Panc1 (cell line): ENCODE results near the gene DNASE2B. TPM values are rescaled to one million over a fixed set of nuclear protein-coding genes. Genes with fewer than 3 reads are reported as not detected.

Experiments used
- ATAC-seq: fragments of 200-7000 bp; cut with Tn5 transposase; 2 replicates; pipeline ENCODE4 v1.9.1; 2020; ENCODE audit warnings: mild to moderate bottlenecking, moderate library complexity
- BruUV-seq: library from RNA; stranded (reverse); fragments of 400-500 nt; replicated peaks from 2 replicates; lab custom pipeline; 2021; lab: Mats Ljungman, UMichigan
- CTCF ChIA-PET: fragments of 300-600 bp; sonication (Branson Sonifier 250); formaldehyde crosslinking; loops from one replicate; lab custom pipeline; 2022; ENCODE audit warnings: antibody characterized with exemption; lab: Charles Lee
- POLR2A ChIA-PET: fragments of 300-600 bp; sonication (Branson Sonifier 250); formaldehyde crosslinking; loops from one replicate; lab custom pipeline; 2022; ENCODE audit warnings: antibody characterized with exemption; lab: Charles Lee
- DNase-seq: peaks from one replicate; pipeline ENCODE4 v3.0.0-alpha.2; 2010; ENCODE audit warnings: low read depth, low spot score
- H3K27ac ChIP-seq: 2 replicates; pipeline ENCODE4 v1.5.1; 2011; ENCODE audit warnings: mild to moderate bottlenecking, low read length, inconsistent platforms
- H3K27me3 ChIP-seq: fragments of 200-500 bp; sonication (Bioruptor generic); 2 replicates; pipeline ENCODE4 v1.6.0; 2014; ENCODE audit warnings: low read length, inconsistent platforms; ENCODE audit not compliant: control insufficient read depth, insufficient read depth
- H3K36me3 ChIP-seq: fragments of 200-500 bp; sonication (Bioruptor generic); 2 replicates; pipeline ENCODE4 v1.5.1; 2014; ENCODE audit warnings: inconsistent platforms, mild to moderate bottlenecking, low read length, moderate library complexity; ENCODE audit not compliant: control insufficient read depth, insufficient read depth
- H3K4me1 ChIP-seq: 2 replicates; pipeline ENCODE4 v1.5.1; 2011; ENCODE audit warnings: inconsistent platforms, mild to moderate bottlenecking, low read length, moderate library complexity; ENCODE audit not compliant: control insufficient read depth, insufficient read depth
- H3K4me3 ChIP-seq, 2 experiments: 2 replicates each; pipeline ENCODE4 v1.5.1; 2011 to 2012; ENCODE audit warnings: low read depth in 2 of 2, low read length in 2 of 2, mild to moderate bottlenecking in 2 of 2, inconsistent platforms in 1 of 2, moderate library complexity in 1 of 2
- H3K9me3 ChIP-seq: fragments of 200-500 bp; sonication (Bioruptor generic); 2 replicates; pipeline ENCODE4 v1.5.1; 2014; ENCODE audit warnings: low read depth, mild to moderate bottlenecking, inconsistent platforms, low read length, moderate library complexity; ENCODE audit not compliant: control insufficient read depth, insufficient read depth
- CTCF ChIP-seq: fragments of 450-650 bp; IDR thresholded peaks from 2 replicates; pipeline ENCODE4 v1.5.1; 2017; ENCODE audit warnings: mild to moderate bottlenecking
- POLR2AphosphoS5 ChIP-seq: IDR thresholded peaks from 2 replicates; pipeline ENCODE4 v1.6.1; 2012; ENCODE audit warnings: mild to moderate bottlenecking, low read depth, low read length, moderate library complexity
- REST ChIP-seq, 2 experiments: IDR thresholded peaks; 2 replicates each; pipeline ENCODE4 v1.6.1; 2011 to 2012; ENCODE audit warnings: low read depth in 2 of 2, control low read depth in 1 of 2, low read length in 1 of 2, mild to moderate bottlenecking in 1 of 2, moderate library complexity in 1 of 2; ENCODE audit not compliant: insufficient read depth in 1 of 2
- SIN3A ChIP-seq: IDR thresholded peaks from 2 replicates; pipeline ENCODE4 v1.6.1; 2012; ENCODE audit warnings: low read depth, mild to moderate bottlenecking, low read length, moderate library complexity, borderline replicate concordance; ENCODE audit not compliant: insufficient read depth
- TCF7L2 ChIP-seq: IDR thresholded peaks from 2 replicates; pipeline ENCODE4 v1.6.1; 2011; ENCODE audit warnings: mild to moderate bottlenecking, low read depth, low read length, inconsistent platforms
- in situ Hi-C: cut with HindIII; loops from 2 replicates; pipeline ENCODE4 v1.10.0; 2016; ENCODE audit warnings: low sequenced_read_pairs, low pct_unique_long_range_greater_than_20kb
- intact Hi-C: fragments of 100-400 bp; cut with micrococcal nuclease; formaldehyde crosslinking; loops from one replicate; pipeline ENCODE4 v1.10.0; 2022; ENCODE audit not compliant: unreplicated experiment
- total RNA-seq: library from RNA; stranded (reverse); gene quantifications from one replicate; pipeline ENCODE4 v1.2.1, GENCODE V29; 2021; ENCODE audit not compliant: unreplicated experiment

Gene DNASE2B
- total RNA-seq, 1 experiment from 2014 or later, result not detected

- TF ChIP-seq CTCF, result no peak
- no peak for TF ChIP-seq REST (IDR thresholded peaks at IDR 0.05; ENCODE audit: insufficient read depth in 1 of 2, low read depth in 2 of 2, low read length in 1 of 2)
- no peak for TF ChIP-seq TCF7L2
- no peak for TF ChIP-seq POLR2AphosphoS5
- no peak for TF ChIP-seq SIN3A
- H3K9me3 ChIP-seq, result peaks cover 6% of the 10 kb centered on the region; the same call in 1 of the 2 replicates
- no peak overlapping the region for H3K4me3 ChIP-seq
- no peaks in the 10 kb centered on the region for H3K27me3 ChIP-seq
- in situ Hi-C loops (no loop called here), intact Hi-C loops (loop anchor here (5.0 to 10.0 kb wide), 4 partner anchors 133 to 530 kb away; partner anchors contain the start of gene SAMD13)
- H3K36me3 ChIP-seq, result no peaks in the 10 kb centered on the region
- H3K4me1 ChIP-seq, result peaks cover 12% of the 10 kb centered on the region
- BruUV-seq, result no TSS peak
- peak overlapping the region; percentile 1; the same call in 1 of the 2 replicates for H3K27ac ChIP-seq
- ChIA-PET POLR2A (no interaction called here), CTCF (interaction anchor here (0.7 to 1.1 kb wide), 4 partner anchors 41 to 468 kb away, joined by 3 to 12 read pairs (median 5); no protein-coding TSS in a partner anchor)
- DNase-seq, result no peak
- ATAC-seq, result no peak
These were observed 36.7 kb downstream of the DNASE2B start for GRCh38 chr1:84434801-84435549.

GRCh38 chr1:84436876-84437655, 38.8 kb downstream of the DNASE2B start:
- no peak for TF ChIP-seq SIN3A
- no peak for TF ChIP-seq REST (IDR thresholded peaks at IDR 0.05; ENCODE audit: insufficient read depth in 1 of 2, low read depth in 2 of 2, low read length in 1 of 2)
- no peak for TF ChIP-seq POLR2AphosphoS5
- TF ChIP-seq TCF7L2, result no peak
- TF ChIP-seq CTCF, result no peak
- DNase-seq (no peak), ATAC-seq (no peak)
- ChIA-PET POLR2A (no interaction called here), CTCF (no interaction called here)
- no TSS peak for BruUV-seq
- Histone ChIP-seq H3K4me3 (no peak overlapping the region), H3K9me3 (no peaks in the 10 kb centered on the region), H3K4me1 (peaks cover 12% of the 10 kb centered on the region), H3K27ac (no peak overlapping the region), H3K36me3 (no peaks in the 10 kb centered on the region), H3K27me3 (no peaks in the 10 kb centered on the region)
- in situ Hi-C loops (no loop called here), intact Hi-C loops (loop anchor here (10.0 kb wide), 2 partner anchors 318 to 532 kb away; no protein-coding TSS in a partner anchor)
